ENCODE results near the gene RYR1.

- TF ChIP-seq POLR2A (IDR thresholded peaks at IDR 0.05) = no peak
- TF ChIP-seq CTCF (IDR thresholded peaks at IDR 0.05) = no peak
These were observed 91.6 kb downstream of the RYR1 start for GRCh38 chr19:38524994-38525634.

Data from thyroid gland (tissue), 4 donors.